Vagina (tissue), 2 donors: ENCODE measurements around the gene NUDT13. TPM values are rescaled to one million over a fixed set of nuclear protein-coding genes. Genes with fewer than 3 reads are reported as not detected.

Experiments
- DNase-seq, 2 donors: peaks; one replicate each; pipeline ENCODE4 v3.0.0-alpha.2; 2017; ENCODE audit errors: extremely low spot score in 2 of 2
- H3K27ac ChIP-seq: fragments of 200-600 bp; sonication (generic); one replicate; pipeline ENCODE4 v1.5.1; 2019
- H3K27me3 ChIP-seq: fragments of 200-600 bp; sonication (generic); one replicate; pipeline ENCODE4 v1.5.1; 2019
- H3K36me3 ChIP-seq, 2 donors: fragments of 200-600 bp; sonication (generic); one replicate each; pipeline ENCODE4 v1.5.1; 2017 to 2019
- H3K4me1 ChIP-seq: fragments of 200-600 bp; sonication (generic); one replicate; pipeline ENCODE4 v1.5.1; 2019
- H3K4me3 ChIP-seq, 2 donors: fragments of 200-600 bp; sonication (generic); 1 replicate in 1 of 2; 2 replicates in 1 of 2; pipeline ENCODE4 v1.5.1; 2016 to 2019
- H3K9me3 ChIP-seq: fragments of 200-600 bp; sonication (generic); one replicate; pipeline ENCODE4 v1.5.1; 2019
- CTCF ChIP-seq, 3 experiments: fragments of 450-650 bp in 2 of 3; fragments of 200-600 bp in 1 of 3; sonication (generic) in 1 of 3; IDR thresholded peaks; one replicate each; pipeline ENCODE4 v1.5.1; 2017 to 2019; ENCODE audit warnings: antibody characterized with exemption in 3 of 3, mild to moderate bottlenecking in 2 of 3, moderate library complexity in 2 of 3
- POLR2A ChIP-seq, 2 donors: fragments of 450-650 bp; IDR thresholded peaks; one replicate each; pipeline ENCODE4 v1.6.1; 2017; ENCODE audit warnings: antibody characterized with exemption in 2 of 2, mild to moderate bottlenecking in 2 of 2, moderate library complexity in 2 of 2
- POLR2AphosphoS5 ChIP-seq, 2 donors: sonication (generic); formaldehyde crosslinking; IDR thresholded peaks; one replicate each; pipeline ENCODE4 v1.9.0; 2017; ENCODE audit warnings: antibody characterized with exemption in 2 of 2, mild to moderate bottlenecking in 2 of 2, low read depth in 1 of 2; ENCODE audit not compliant: insufficient read depth in 1 of 2
- intact Hi-C: fragments of 100-400 bp; cut with DNase I; formaldehyde crosslinking; loops from one replicate; pipeline ENCODE4 v1.15.1; 2023
- total RNA-seq: library from RNA; depleted of rRNA; stranded (reverse); fragments of >200 nt; gene quantifications from one replicate; pipeline ENCODE4 v1.2.3, GENCODE V29; 2016

NUDT13 gene
- total RNA-seq, 1 donor from 2014 or later = 2.9 TPM

- Histone ChIP-seq H3K27ac (peak overlapping the region; percentile 93), H3K9me3 (no peaks in the 10 kb centered on the region), H3K27me3 (no peaks in the 10 kb centered on the region), H3K4me1 (peaks cover 9% of the 10 kb centered on the region), H3K4me3 (no peak overlapping the region), H3K36me3 (peaks cover 0 to 28% of the 10 kb centered on the region in 2 donors)
- TF ChIP-seq POLR2AphosphoS5 (IDR thresholded peaks at IDR 0.05; ENCODE audit: insufficient read depth in 1 of 2, low read depth in 1 of 2) (no peak), CTCF (IDR thresholded peaks at IDR 0.05) (no peak), POLR2A (IDR thresholded peaks at IDR 0.05) (no peak)
- intact Hi-C loops = no loop called here
- no peak for DNase-seq
Measured at GRCh38 chr10:73075829-73076228, 34.4 kb upstream of the NUDT13 start.

GRCh38 chr10:73076360-73077183 lies 33.7 kb upstream of the NUDT13 start:
- Histone ChIP-seq H3K9me3 (no peaks in the 10 kb centered on the region), H3K36me3 (peaks cover 0 to 22% of the 10 kb centered on the region in 2 donors), H3K4me3 (peak overlapping the region; percentile 1 to 9), H3K4me1 (peaks cover 9% of the 10 kb centered on the region), H3K27ac (peak overlapping the region; percentile 93), H3K27me3 (no peaks in the 10 kb centered on the region)
- intact Hi-C loops = no loop called here
- no peak for DNase-seq
- no peak for TF ChIP-seq CTCF (IDR thresholded peaks at IDR 0.05)
- no peak for TF ChIP-seq POLR2A (IDR thresholded peaks at IDR 0.05)
- peak in 1 of 2 donors; percentile 93 for TF ChIP-seq POLR2AphosphoS5 (IDR thresholded peaks at IDR 0.05; ENCODE audit: insufficient read depth in 1 of 2, low read depth in 1 of 2)

GRCh38 chr10:73079779-73080541 lies 30.3 kb upstream of the NUDT13 start:
- TF ChIP-seq POLR2AphosphoS5 (IDR thresholded peaks at IDR 0.05; ENCODE audit: insufficient read depth in 1 of 2, low read depth in 1 of 2) = no peak
- TF ChIP-seq CTCF (IDR thresholded peaks at IDR 0.05) = no peak
- no peak for TF ChIP-seq POLR2A (IDR thresholded peaks at IDR 0.05)
- Histone ChIP-seq H3K4me3 (no peak overlapping the region), H3K36me3 (peaks cover 0 to 4% of the 10 kb centered on the region in 2 donors), H3K27me3 (no peaks in the 10 kb centered on the region), H3K4me1 (peaks cover 14% of the 10 kb centered on the region), H3K9me3 (no peaks in the 10 kb centered on the region), H3K27ac (no peak overlapping the region)
- intact Hi-C loops = no loop called here
- no peak for DNase-seq

GRCh38 chr10:73083221-73083620 lies 27.0 kb upstream of the NUDT13 start:
- Histone ChIP-seq H3K27me3 (no peaks in the 10 kb centered on the region), H3K27ac (no peak overlapping the region), H3K9me3 (no peaks in the 10 kb centered on the region), H3K4me3 (no peak overlapping the region), H3K4me1 (peaks cover 13% of the 10 kb centered on the region), H3K36me3 (peaks cover 0 to 4% of the 10 kb centered on the region in 2 donors)
- intact Hi-C loops = no loop called here
- DNase-seq = no peak
- no peak for TF ChIP-seq CTCF (IDR thresholded peaks at IDR 0.05)
- TF ChIP-seq POLR2AphosphoS5 (IDR thresholded peaks at IDR 0.05; ENCODE audit: insufficient read depth in 1 of 2, low read depth in 1 of 2) = no peak
- TF ChIP-seq POLR2A (IDR thresholded peaks at IDR 0.05) = no peak
